KOPT-K1 (cell line): Measurements from ENCODE around the gene RAB35.

Experiments used
- H3K27ac ChIP-seq: fragments of 200-600 bp; sonication (generic); 2 replicates; pipeline ENCODE4 v1.5.1; 2016; ENCODE audit warnings: antibody characterized with exemption, mild to moderate bottlenecking, low read depth, low read length; ENCODE audit not compliant: poor library complexity, severe bottlenecking
- H3K36me3 ChIP-seq: fragments of 200-600 bp; sonication (generic); 2 replicates; pipeline ENCODE4 v1.5.1; 2017; ENCODE audit warnings: antibody characterized with exemption, mild to moderate bottlenecking, low read length, moderate library complexity; ENCODE audit not compliant: insufficient read depth
- H3K9me3 ChIP-seq: fragments of 200-600 bp; sonication (generic); 2 replicates; pipeline ENCODE4 v1.5.1; 2017; ENCODE audit warnings: antibody characterized with exemption, low read length, mild to moderate bottlenecking; ENCODE audit not compliant: insufficient read depth, poor library complexity, severe bottlenecking

Gene RAB35

DNA sequence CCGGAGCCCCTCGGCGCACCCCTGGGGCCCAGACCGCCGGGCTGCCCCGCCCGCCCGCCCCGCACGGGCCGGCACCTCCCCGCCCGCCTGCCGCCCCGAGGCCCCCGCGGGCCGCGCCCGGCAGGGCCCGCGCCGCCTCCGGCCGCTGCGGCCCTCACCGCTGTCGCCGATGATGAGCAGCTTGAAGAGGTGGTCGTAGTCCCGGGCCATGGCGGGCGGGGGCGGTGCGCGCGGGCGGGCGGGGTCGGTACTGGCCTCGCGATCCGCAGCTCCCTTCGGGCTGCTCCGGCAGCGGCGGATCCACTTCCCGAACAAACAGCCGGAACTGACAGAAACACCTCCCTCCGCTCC, at the start of gene RAB35:
Gene RAB35 (minus strand): TSS at position 313 of the 351 bp plus-strand sequence. CDS start 103 bp downstream, at position 210.
- Histone ChIP-seq H3K9me3 (no peaks in the 10 kb centered on the region), H3K36me3 (peaks cover 31% of the 10 kb centered on the region), H3K27ac (peak within 1 kb of the TSS; percentile 87)

DNA sequence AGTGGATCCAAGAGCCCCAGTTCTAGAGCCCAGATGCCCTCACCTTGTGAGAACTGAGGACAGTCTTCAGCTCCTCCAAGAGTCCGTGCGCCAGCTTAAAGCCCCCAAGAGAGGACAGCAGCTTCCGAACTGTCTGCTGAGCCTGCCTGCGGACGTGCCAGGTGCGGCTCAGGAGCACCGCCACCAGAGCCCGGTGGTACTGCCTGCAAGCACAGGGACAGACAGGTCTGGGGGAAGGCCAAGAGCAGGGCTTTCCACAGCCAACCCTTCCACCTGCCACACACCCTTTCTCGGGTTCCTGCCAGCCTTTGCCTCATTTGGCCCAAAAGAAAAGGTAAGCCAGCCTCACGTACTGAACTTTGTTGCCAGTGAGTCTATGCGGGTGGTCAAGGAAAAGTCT, 47.7 kb upstream of the RAB35 start:
- Histone ChIP-seq H3K9me3 (no peaks in the 10 kb centered on the region), H3K36me3 (peaks cover 97% of the 10 kb centered on the region), H3K27ac (no peak overlapping the region)

DNA sequence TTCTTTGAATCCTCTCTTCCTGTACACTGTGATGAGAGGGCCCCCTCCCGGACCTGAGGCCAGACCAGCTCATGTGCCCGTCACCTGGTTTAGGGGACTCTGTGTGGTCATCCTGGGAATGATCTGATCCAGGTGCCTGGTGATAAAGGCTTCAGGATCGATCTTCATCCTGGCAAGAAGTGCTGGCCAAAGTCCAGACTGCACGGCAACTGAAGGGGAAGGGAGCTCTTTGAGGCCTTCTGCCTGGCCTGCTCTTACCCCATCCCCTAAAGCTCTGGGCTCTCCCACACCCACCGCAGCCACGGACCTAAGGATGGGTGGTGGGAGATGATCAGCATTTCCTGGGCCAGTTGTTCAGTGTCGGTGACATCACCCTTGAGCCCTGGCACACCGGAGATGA, 46.2 kb upstream of the RAB35 start:
- H3K27ac ChIP-seq = no peak overlapping the region
- no peaks in the 10 kb centered on the region for H3K9me3 ChIP-seq
- H3K36me3 ChIP-seq = peaks cover 97% of the 10 kb centered on the region

DNA sequence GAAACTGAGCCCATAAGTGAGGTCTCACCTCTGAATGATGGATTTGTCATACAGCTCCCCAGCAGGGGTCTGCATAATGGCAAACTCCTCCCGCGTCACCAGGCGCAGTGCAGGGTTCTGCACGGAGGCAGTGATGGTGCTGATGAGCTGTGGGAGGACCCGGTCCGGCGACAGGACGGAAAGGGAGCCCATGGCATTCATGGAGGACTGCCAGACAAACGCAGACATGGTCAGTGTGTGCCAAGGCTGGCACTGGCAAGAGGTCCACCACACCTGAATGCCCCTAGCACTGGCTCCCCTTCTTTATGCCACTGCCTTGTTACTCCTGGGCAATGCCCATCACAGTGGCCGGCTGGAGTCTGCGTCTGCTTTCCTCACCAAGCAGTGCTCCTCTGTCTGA, 45.3 kb upstream of the RAB35 start:
- H3K9me3 ChIP-seq = no peaks in the 10 kb centered on the region
- H3K36me3 ChIP-seq = peaks cover 97% of the 10 kb centered on the region
- no peak overlapping the region for H3K27ac ChIP-seq

DNA sequence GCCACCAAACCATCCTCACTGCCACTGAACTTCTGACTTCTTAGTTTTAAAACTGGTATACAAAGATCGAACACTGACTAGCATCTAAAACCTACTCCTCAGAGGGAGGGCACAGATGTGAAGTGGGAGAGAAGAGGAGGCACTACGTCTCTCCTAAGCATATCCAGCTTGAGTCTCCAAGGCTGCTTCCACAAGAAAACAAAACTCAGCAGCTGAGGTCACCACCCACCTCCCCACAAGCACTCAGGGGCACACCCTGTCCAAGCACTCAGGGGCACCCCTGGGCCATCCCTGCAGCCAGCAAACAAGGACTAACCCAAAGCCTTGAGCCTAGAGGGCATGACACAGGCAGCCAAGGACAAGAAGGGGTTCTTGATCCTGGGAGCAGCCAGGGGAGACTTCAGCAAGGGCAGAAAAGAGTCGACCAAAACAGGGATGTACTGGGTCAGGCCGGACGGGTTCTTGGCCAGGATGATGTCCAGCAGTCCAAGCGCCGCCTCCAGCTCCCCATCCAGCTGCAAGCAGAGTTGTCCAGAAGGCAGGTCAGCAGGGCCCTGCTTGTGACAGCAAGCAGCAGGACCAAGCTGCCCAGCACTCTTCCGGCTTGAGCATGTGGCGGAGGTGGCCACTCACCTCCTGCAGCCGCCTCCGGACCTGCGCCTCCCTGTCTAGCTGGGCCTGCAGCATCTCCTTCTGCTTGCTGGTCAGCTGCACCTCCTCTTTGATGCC, 43.1 kb upstream of the RAB35 start:
- no peaks in the 10 kb centered on the region for H3K9me3 ChIP-seq
- H3K36me3 ChIP-seq = peaks cover 100% of the 10 kb centered on the region
- no peak overlapping the region for H3K27ac ChIP-seq

DNA sequence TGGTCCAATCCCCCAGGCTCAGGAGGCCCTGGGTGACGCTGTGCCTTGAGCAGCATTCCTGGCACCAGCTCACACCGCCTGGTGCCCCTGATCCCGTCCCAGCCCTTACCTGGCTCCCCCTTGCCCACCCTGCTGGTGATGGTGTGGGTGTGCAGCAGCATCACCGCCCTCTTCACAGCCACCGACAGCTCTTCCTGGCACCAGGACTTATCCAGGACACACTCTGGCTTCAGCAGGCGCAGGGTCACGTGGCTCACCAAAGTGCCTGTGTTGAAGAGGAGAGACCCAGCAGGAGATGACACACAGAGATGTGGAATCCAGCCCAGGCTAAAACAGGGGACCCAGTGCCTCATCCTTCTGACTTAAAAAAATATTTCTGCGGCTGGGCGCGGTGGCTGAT, 41.8 kb upstream of the RAB35 start:
- Histone ChIP-seq H3K9me3 (no peaks in the 10 kb centered on the region), H3K36me3 (peaks cover 100% of the 10 kb centered on the region), H3K27ac (no peak overlapping the region)

DNA sequence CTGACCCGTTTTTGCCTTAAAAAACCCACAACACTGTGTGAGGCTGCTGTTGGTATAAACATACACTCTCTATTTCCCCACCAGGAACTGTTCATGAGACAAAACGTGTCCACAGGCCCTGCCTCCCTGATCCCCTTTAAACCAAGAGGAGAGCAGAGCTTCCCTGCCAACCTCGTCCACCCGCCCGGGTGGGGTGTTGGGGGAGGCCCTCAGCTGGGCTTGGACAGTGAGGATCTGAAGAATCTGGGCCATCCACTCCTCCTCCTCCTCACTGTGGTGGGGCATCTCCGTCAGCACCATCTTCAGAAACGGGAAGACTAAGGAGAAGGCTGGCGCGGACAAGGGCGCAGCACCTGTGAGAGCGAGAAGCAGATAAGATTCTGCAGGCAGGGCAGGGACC, 41.1 kb upstream of the RAB35 start:
- peaks cover 100% of the 10 kb centered on the region for H3K36me3 ChIP-seq
- no peak overlapping the region for H3K27ac ChIP-seq
- H3K9me3 ChIP-seq = no peaks in the 10 kb centered on the region

DNA sequence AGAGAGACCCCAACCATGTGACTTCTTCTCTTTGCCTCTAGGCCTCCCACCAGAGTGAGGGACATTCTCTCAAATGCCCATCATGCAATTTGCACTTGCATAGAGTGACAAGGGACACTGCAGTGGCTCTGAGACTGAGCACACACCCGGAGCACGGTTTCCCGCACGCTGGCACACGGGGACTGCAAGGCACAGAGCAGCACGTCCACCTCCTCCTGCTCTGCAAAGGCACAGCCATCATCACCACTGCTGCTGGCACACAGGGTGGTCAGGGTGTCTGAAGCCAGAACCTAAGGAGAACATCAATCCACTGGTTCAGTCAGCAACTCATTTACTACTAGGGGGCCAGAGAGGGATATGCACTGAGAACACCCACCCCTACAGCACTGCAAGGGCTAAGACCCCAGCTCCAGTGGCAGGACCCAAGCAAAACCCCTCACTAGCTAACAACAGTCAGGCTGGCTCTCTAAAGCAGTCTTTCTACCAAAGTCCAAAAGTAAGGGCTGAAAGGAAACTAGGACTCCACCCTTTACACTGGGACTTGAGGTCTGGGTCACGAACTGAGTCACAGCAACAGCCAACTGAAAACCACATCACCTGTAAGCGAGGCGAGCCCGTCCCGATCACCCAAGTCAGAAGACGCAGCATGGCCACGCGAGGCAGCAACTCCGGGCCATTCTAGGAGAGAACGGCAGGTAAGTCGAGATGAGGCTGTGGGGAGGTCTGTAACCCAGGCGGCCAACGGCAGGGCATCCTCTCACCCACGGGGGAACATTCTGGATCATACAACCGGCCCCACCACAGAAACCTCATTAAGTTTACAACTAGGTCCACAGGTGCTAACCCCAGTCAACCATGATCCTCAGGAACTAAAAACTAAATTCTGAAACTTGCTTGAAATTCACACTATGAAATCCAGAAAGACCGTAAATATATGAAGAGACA, 40.0 kb upstream of the RAB35 start:
- no peak overlapping the region for H3K27ac ChIP-seq
- peaks cover 97% of the 10 kb centered on the region for H3K36me3 ChIP-seq
- H3K9me3 ChIP-seq = no peaks in the 10 kb centered on the region

DNA sequence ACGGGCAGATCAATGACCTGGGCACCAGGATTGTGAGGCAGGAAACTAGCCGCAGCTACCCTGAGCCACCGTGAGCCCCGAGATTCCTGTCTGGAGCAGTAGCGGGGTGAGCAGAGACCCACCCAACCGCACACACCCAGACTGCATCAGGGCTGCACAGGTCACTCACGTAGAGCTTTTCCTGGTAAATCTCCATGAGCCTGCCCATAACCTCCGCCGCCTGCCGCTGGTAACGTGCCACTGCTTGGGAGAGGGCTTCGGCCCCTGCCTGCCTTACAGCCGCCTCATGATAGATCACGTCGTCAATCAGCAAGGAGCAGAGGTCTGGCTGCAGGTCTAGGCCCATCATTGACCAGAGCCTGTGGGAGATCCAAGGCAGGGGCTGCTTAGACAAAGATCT, 38.5 kb upstream of the RAB35 start:
- H3K9me3 ChIP-seq = no peaks in the 10 kb centered on the region
- no peak overlapping the region for H3K27ac ChIP-seq
- peaks cover 97% of the 10 kb centered on the region for H3K36me3 ChIP-seq

DNA sequence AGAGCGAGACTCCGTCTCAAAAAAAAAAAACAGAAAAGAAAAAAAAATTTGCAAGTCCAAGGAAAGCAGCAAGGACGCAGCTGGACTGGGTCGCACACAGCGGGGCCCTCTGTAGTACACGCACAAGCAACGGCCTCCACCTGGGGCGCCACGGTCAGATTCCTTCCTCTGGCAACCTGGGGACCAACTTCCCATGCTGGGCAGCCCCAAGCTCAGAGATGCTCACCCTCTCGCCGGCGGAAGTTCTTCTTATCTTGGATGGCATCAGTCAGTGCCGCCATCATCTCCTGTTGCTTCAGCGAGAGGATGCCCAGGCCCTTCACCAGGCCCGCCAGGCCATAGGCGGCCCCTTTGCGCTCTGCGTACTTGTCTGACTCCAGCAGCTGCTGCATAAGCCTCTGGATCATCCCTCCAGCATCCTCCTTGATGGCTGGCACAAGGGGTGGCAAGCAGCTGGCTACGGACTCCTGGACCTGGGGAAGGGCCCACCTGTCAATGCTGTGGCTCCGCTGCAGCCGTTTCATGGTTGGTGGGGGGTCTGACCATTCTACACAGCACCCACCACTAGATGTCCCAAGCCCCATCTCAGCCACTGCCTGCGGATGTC, 34.5 kb upstream of the RAB35 start:
- Histone ChIP-seq H3K9me3 (no peaks in the 10 kb centered on the region), H3K36me3 (peaks cover 97% of the 10 kb centered on the region), H3K27ac (no peak overlapping the region)

DNA sequence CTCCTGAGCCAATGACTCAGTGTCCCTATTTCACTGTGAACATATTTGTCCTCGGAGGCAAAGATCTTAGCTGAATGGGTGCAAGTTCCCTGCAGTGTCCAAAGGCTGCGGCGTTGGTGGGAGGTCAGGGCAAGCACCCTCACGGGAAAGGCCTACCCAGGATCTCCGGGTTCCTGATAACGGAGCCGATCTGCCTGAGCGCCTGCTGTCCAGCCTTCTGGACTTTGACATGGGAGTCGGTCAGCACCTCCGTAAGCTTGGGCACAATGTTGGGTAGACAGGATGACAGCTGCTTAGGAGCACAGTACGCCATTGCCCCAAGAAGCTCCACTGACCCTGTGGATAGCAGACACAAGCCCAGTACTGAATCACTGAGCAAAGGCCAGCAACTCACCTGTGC, 31.5 kb upstream of the RAB35 start:
- H3K9me3 ChIP-seq = no peaks in the 10 kb centered on the region
- no peak overlapping the region for H3K27ac ChIP-seq
- peaks cover 97% of the 10 kb centered on the region for H3K36me3 ChIP-seq

DNA sequence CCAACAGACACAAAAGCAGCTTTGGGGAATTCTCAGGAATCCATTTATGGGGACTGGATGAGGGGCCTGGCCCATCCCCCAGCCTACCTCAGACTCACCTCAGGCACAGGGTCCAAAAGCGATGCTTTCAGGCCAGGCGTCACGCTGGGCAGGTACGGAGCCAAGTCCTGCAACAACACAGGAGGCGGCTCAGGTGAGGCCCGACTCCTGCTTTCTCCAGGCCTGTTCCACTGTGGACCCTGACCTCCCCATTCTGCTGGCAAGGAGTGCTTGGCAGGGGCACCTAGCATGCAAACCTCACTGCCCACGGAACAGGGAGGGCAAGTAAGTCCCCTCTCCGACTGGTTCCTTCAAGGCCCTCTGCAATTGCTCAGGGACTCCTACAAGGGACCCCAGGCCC, 28.6 kb upstream of the RAB35 start:
- H3K9me3 ChIP-seq = no peaks in the 10 kb centered on the region
- H3K36me3 ChIP-seq = peaks cover 99% of the 10 kb centered on the region
- H3K27ac ChIP-seq = no peak overlapping the region

DNA sequence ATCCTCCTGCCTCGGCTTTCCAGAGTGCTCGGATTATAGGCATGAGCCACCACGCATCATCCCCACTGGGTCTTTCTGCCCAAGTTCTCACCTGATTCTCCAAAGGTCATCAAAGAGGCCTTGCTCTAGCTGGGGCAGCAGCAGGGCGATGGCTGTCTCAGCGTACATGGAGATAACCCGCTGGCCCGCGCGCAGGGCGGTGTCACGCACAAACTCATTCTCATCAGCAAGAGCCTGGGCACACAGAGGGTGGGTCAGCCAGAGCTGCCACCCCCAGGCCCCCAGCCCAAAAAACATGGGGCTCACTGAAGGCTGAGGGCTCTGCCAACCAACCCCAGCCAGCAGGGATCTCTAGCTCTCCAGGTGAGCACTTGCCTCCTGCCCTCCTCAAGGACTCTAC, 27.7 kb upstream of the RAB35 start:
- Histone ChIP-seq H3K9me3 (no peaks in the 10 kb centered on the region), H3K36me3 (peaks cover 99% of the 10 kb centered on the region), H3K27ac (no peak overlapping the region)

DNA sequence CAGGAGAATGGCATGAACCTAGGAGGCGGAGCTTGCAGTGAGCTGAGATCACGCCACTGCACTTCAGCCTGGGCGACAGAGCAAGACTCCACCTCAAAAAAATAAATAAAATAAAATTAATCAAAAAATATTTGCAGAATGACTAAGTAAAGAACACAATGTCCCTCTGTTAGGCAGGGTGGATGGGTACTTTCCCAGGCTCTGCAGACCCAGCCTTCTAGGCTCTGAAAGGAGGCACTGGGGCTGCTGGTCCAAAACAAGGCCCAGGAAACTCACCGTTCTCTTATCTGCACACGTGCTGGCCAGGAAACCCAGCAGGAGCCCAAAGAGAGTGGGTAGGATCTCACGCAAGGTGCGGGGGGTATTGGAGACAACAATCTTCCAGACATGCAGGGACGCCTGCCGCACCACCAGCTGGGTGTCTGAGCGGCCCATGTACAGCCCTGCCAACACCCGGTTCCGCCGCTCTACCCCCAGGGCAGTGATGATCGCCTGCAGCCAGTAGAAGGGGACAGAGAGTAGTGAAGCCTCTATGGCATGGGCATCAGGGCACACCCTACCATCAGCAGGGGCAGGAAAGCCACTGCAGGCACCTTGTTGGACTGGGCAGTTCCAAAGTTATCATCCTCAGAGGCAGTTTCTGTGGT, 25.8 kb upstream of the RAB35 start:
- Histone ChIP-seq H3K36me3 (peaks cover 99% of the 10 kb centered on the region), H3K27ac (no peak overlapping the region)

DNA sequence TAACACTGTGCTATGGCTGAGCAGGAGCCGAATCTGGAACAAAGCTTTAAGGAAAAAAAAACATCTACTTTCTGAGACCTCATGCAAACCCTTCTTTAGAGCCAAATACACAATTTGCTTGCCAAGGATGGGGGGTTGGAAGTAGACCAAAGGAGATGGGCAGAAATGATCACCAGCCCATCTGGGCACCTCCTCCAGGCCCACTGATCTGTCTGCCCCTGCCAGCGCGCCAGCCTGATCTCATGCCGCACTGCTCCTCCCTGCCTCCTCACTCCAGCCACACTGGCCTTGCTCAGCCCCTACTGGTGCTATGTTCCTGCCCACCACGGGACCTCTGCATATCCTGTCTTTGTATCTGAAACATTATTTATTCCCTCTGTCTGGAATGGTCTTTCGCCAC, 24.8 kb upstream of the RAB35 start:
- Histone ChIP-seq H3K9me3 (no peaks in the 10 kb centered on the region), H3K36me3 (peaks cover 99% of the 10 kb centered on the region), H3K27ac (no peak overlapping the region)

More for the DNA sequence above, 25.8 kb upstream of the RAB35 start:
- no peaks in the 10 kb centered on the region for H3K9me3 ChIP-seq
